H9 (cell line): ENCODE data around the gene LRMDA. TPM values are rescaled to one million over a fixed set of nuclear protein-coding genes. Genes with fewer than 3 reads are reported as not detected.

ENCODE experiments used
- DNase-seq: peaks from one replicate; pipeline ENCODE4 v3.0.0-alpha.2; 2017
- H2AFZ ChIP-seq: one replicate; pipeline ENCODE4 v1.6.1; 2013; ENCODE audit warnings: mild to moderate bottlenecking, low read length, control low read depth, moderate library complexity
- H2AK5ac ChIP-seq: 2 replicates; pipeline ENCODE4 v1.6.1; 2013; ENCODE audit warnings: low read length, control low read depth, mixed read lengths; ENCODE audit not compliant: insufficient read length
- H2BK120ac ChIP-seq: one replicate; pipeline ENCODE4 v1.6.1; 2013; ENCODE audit warnings: low read depth, mild to moderate bottlenecking, low read length, control low read depth, inconsistent platforms; ENCODE audit not compliant: poor library complexity, severe bottlenecking
- H2BK12ac ChIP-seq: 2 replicates; pipeline ENCODE4 v1.6.1; 2013; ENCODE audit warnings: low read length, control low read depth, mixed read lengths, low read depth; ENCODE audit not compliant: insufficient read length
- H2BK15ac ChIP-seq: 2 replicates; pipeline ENCODE4 v1.6.1; 2013; ENCODE audit warnings: low read depth, low read length, control low read depth
- H2BK20ac ChIP-seq: one replicate; pipeline ENCODE4 v1.6.1; 2013; ENCODE audit warnings: low read depth, mild to moderate bottlenecking, low read length, control low read depth, inconsistent platforms; ENCODE audit not compliant: poor library complexity, severe bottlenecking
- H2BK5ac ChIP-seq: 2 replicates; pipeline ENCODE4 v1.6.1; 2013; ENCODE audit warnings: low read length, control low read depth, mixed read lengths; ENCODE audit not compliant: insufficient read length
- H3K14ac ChIP-seq: 2 replicates; pipeline ENCODE4 v1.6.1; 2013; ENCODE audit warnings: low read length, control low read depth; ENCODE audit not compliant: insufficient read depth
- H3K18ac ChIP-seq: 2 replicates; pipeline ENCODE4 v1.6.1; 2013; ENCODE audit warnings: low read depth, mild to moderate bottlenecking, mixed read lengths, low read length, control low read depth; ENCODE audit not compliant: insufficient read length
- H3K23ac ChIP-seq: 2 replicates; pipeline ENCODE4 v1.6.1; 2013; ENCODE audit warnings: low read length, control low read depth, mixed read lengths, low read depth; ENCODE audit not compliant: insufficient read length
- H3K23me2 ChIP-seq: 2 replicates; pipeline ENCODE4 v1.6.1; 2013; ENCODE audit warnings: low read depth, mild to moderate bottlenecking, mixed read lengths, low read length, control low read depth; ENCODE audit not compliant: insufficient read length, poor library complexity, severe bottlenecking
- H3K27ac ChIP-seq: 2 replicates; pipeline ENCODE4 v1.5.1; 2013; ENCODE audit warnings: low read length, control low read depth, mixed read lengths, low read depth; ENCODE audit not compliant: insufficient read length
- H3K27me3 ChIP-seq: 2 replicates; pipeline ENCODE4 v1.6.1; 2013; ENCODE audit warnings: low read length, control low read depth, inconsistent platforms; ENCODE audit not compliant: insufficient read depth
- H3K4ac ChIP-seq: 2 replicates; pipeline ENCODE4 v1.6.1; 2013; ENCODE audit warnings: low read depth, mild to moderate bottlenecking, control low read depth, inconsistent platforms, low read length, moderate library complexity
- H3K4me1 ChIP-seq: 2 replicates; pipeline ENCODE4 v1.6.1; 2013; ENCODE audit warnings: low read length, control low read depth, inconsistent platforms; ENCODE audit not compliant: insufficient read depth
- H3K4me2 ChIP-seq: 2 replicates; pipeline ENCODE4 v1.6.1; 2013; ENCODE audit warnings: low read length, control low read depth, mixed read lengths; ENCODE audit not compliant: insufficient read length, insufficient read depth
- H3K56ac ChIP-seq: 2 replicates; pipeline ENCODE4 v1.6.1; 2013; ENCODE audit warnings: low read depth, mild to moderate bottlenecking, mixed read lengths, low read length, control low read depth; ENCODE audit not compliant: insufficient read length
- H3K79me1 ChIP-seq: 2 replicates; pipeline ENCODE4 v1.6.1; 2013; ENCODE audit warnings: low read depth, mild to moderate bottlenecking, moderate library complexity, low read length, control low read depth, inconsistent platforms; ENCODE audit not compliant: insufficient read depth, poor library complexity, severe bottlenecking
- H3K79me2 ChIP-seq: 2 replicates; pipeline ENCODE4 v1.6.1; 2013; ENCODE audit warnings: low read length, control low read depth, inconsistent platforms; ENCODE audit not compliant: insufficient read depth
- H3K9ac ChIP-seq: 2 replicates; pipeline ENCODE4 v1.6.1; 2013; ENCODE audit warnings: low read length, control low read depth, mixed read lengths; ENCODE audit not compliant: insufficient read length; ENCODE audit errors: extremely low read depth
- H3K9me3 ChIP-seq: one replicate; pipeline ENCODE4 v1.6.1; 2013; ENCODE audit warnings: low read depth, low read length, inconsistent platforms; ENCODE audit not compliant: control insufficient read depth
- H3T11ph ChIP-seq: one replicate; pipeline ENCODE4 v1.6.1; 2013; ENCODE audit warnings: mild to moderate bottlenecking, low read length, control low read depth, inconsistent platforms
- H4K20me1 ChIP-seq: one replicate; pipeline ENCODE4 v1.6.1; 2013; ENCODE audit not compliant: control insufficient read depth, insufficient read length, insufficient read depth
- H4K5ac ChIP-seq: 2 replicates; pipeline ENCODE4 v1.6.1; 2013; ENCODE audit warnings: low read depth, mild to moderate bottlenecking, mixed read lengths, low read length, control low read depth; ENCODE audit not compliant: insufficient read length
- H4K8ac ChIP-seq: replicated peaks from 2 replicates; pipeline ENCODE4 v1.6.1; 2013; ENCODE audit warnings: low read length, control low read depth, mixed read lengths, low read depth; ENCODE audit not compliant: insufficient read length
- H4K91ac ChIP-seq: 2 replicates; pipeline ENCODE4 v1.6.1; 2013; ENCODE audit warnings: low read depth, mild to moderate bottlenecking, moderate library complexity, mixed read lengths, low read length, control low read depth; ENCODE audit not compliant: insufficient read length
- H3K27ac Mint-ChIP-seq, 3 experiments: 2 replicates in 2 of 3; 3 replicates in 1 of 3; pipeline ENCODE4 v1.8.0; 2020 to 2021; ENCODE audit warnings: mixed read lengths in 3 of 3, mild to moderate bottlenecking in 1 of 3, moderate library complexity in 1 of 3
- H3K27me3 Mint-ChIP-seq: 2 replicates; pipeline ENCODE4 v1.8.0; 2021; ENCODE audit warnings: low read depth, mild to moderate bottlenecking, moderate library complexity, mixed read lengths
- H3K36me3 Mint-ChIP-seq, 3 experiments: 2 replicates in 2 of 3; 3 replicates in 1 of 3; pipeline ENCODE4 v1.8.0; 2020 to 2021; ENCODE audit warnings: low read depth in 3 of 3, mixed read lengths in 3 of 3; ENCODE audit not compliant: insufficient read depth in 1 of 3
- H3K4me1 Mint-ChIP-seq, 2 experiments: 2 replicates each; pipeline ENCODE4 v1.8.0; 2020; ENCODE audit warnings: mixed read lengths in 2 of 2
- H3K4me3 Mint-ChIP-seq, 2 experiments: 2 replicates in 1 of 2; 3 replicates in 1 of 2; pipeline ENCODE4 v1.8.0; 2020 to 2021; ENCODE audit warnings: mild to moderate bottlenecking in 2 of 2, mixed read lengths in 2 of 2, moderate library complexity in 1 of 2
- H3K9me3 Mint-ChIP-seq, 2 experiments: 2 replicates in 1 of 2; 3 replicates in 1 of 2; pipeline ENCODE4 v1.8.0; 2020; ENCODE audit warnings: mild to moderate bottlenecking in 2 of 2, mixed read lengths in 2 of 2, moderate library complexity in 1 of 2
- WGBS: extraction: QIAGEN DNeasy Blood & Tissue Kit; methylation state at CpG from one replicate; pipeline ENCODE4 v1.1.7; 2013; ENCODE audit warnings: missing lambda C conversion rate, low lambda C conversion rate, mixed read lengths; ENCODE audit not compliant: insufficient read length; ENCODE audit errors: extremely low coverage; 5-methylcytosine and 5-hydroxymethylcytosine counted together
- total RNA-seq: library from RNA; stranded (reverse); gene quantifications from 2 replicates; pipeline ENCODE4 v1.2.1, GENCODE V29; 2021
- TF ChIP-seq, protein P1 (sequence below): fragments of 200-600 bp; sonication (generic); conservative IDR thresholded peaks from 3 replicates; pipeline ENCODE4 v1.8.0; 2021; ENCODE audit warnings: antibody characterized with exemption, mild to moderate bottlenecking

Gene LRMDA
- total RNA-seq, 1 experiment from 2014 or later, result 1.8 TPM

DNA sequence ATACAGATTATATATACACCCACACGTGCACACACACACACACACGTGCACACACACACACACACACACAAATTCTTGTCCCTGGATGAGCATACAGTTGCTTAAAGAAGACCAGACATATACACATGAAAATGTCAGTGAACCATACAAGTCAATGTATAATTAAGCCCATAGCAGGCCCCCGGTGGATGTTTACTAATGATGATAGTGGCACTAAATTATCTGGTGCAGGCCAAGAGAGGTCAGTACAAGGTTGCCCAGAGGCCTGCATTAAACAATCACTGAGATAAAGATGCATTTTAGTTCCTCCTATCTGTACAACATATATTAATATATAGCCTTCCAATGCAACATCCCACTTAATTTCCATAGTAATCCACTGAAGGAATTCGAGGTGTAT, 860.5 kb downstream of the LRMDA start:
- Histone ChIP-seq H4K5ac (no peak overlapping the region), H4K20me1 (no peaks in the 10 kb centered on the region), H2BK5ac (no peak overlapping the region), H3K4me2 (no peak overlapping the region), H3K79me2 (no peaks in the 10 kb centered on the region), H2AFZ (no peak overlapping the region), H3K27me3 (no peaks in the 10 kb centered on the region), H3K4me1 (no peaks in the 10 kb centered on the region), H3K18ac (no peak overlapping the region), H2BK20ac (no peak overlapping the region), H3K23ac (no peak overlapping the region), H2BK15ac (no peak overlapping the region), H2BK12ac (no peak overlapping the region), H3K14ac (no peak overlapping the region), H3K56ac (no peak overlapping the region), H3T11ph (no peak overlapping the region), H2BK120ac (no peak overlapping the region), H4K91ac (no peak overlapping the region), H3K79me1 (no peaks in the 10 kb centered on the region), H3K23me2 (no peaks in the 10 kb centered on the region), H3K9ac (no peak overlapping the region), H4K8ac (no peak overlapping the region), H3K27ac (no peak overlapping the region), H2AK5ac (no peak overlapping the region), H3K9me3 (no peaks in the 10 kb centered on the region), H3K4ac (no peak overlapping the region)
- H3K27me3 Mint-ChIP-seq, result no peaks in the 10 kb centered on the region; the same call in 1 of the 2 replicates
- WGBS, result no CpG with 5 or more reads among the region's 4 CpGs
- no peak overlapping the region for H3K4me3 Mint-ChIP-seq
- H3K4me1 Mint-ChIP-seq, result peaks cover 0 to 4% of the 10 kb centered on the region in 2 experiments; a peak in 1 of 4 replicates
- no peaks in the 10 kb centered on the region for H3K36me3 Mint-ChIP-seq
- H3K27ac Mint-ChIP-seq, result no peak overlapping the region
- DNase-seq, result no peak
- TF ChIP-seq, protein P1, sequence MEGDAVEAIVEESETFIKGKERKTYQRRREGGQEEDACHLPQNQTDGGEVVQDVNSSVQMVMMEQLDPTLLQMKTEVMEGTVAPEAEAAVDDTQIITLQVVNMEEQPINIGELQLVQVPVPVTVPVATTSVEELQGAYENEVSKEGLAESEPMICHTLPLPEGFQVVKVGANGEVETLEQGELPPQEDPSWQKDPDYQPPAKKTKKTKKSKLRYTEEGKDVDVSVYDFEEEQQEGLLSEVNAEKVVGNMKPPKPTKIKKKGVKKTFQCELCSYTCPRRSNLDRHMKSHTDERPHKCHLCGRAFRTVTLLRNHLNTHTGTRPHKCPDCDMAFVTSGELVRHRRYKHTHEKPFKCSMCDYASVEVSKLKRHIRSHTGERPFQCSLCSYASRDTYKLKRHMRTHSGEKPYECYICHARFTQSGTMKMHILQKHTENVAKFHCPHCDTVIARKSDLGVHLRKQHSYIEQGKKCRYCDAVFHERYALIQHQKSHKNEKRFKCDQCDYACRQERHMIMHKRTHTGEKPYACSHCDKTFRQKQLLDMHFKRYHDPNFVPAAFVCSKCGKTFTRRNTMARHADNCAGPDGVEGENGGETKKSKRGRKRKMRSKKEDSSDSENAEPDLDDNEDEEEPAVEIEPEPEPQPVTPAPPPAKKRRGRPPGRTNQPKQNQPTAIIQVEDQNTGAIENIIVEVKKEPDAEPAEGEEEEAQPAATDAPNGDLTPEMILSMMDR, result no peak
- H3K9me3 Mint-ChIP-seq, result no peaks in the 10 kb centered on the region
